HG02840 (cell line): ENCODE data around the gene MAP2K6.

ENCODE experiments used
- ATAC-seq: cut with Tn5 transposase; IDR thresholded peaks from one replicate; pipeline ENCODE4 v1.9.1; 2021; ENCODE audit warnings: mild to moderate bottlenecking, moderate library complexity, moderate number of reproducible peaks; ENCODE audit not compliant: unreplicated experiment, low FRiP score

The MAP2K6 gene

GRCh38 chr17:69424287-69425041 lies 10.0 kb downstream of the MAP2K6 start:
- no peak for ATAC-seq

DNA sequence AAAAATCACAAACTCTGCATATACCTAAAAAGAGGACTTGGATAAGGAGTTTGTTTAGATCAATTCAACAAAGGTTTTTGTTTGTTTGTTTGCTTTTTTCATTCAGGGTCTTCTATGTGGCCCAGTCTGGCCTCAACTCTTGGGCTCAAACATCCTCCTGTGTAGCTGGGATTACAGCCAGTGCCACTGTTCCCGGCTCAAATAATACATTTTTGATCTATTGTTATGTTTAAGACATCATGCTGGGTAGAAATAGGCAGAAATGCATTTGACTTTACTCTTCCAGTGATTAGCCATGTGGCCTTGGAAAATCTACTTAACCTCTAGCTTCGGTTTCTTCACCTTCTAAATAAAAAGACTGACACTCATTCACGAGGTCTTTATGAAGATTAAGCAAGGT lies 11.5 kb downstream of the MAP2K6 start:
- no peak for ATAC-seq

DNA sequence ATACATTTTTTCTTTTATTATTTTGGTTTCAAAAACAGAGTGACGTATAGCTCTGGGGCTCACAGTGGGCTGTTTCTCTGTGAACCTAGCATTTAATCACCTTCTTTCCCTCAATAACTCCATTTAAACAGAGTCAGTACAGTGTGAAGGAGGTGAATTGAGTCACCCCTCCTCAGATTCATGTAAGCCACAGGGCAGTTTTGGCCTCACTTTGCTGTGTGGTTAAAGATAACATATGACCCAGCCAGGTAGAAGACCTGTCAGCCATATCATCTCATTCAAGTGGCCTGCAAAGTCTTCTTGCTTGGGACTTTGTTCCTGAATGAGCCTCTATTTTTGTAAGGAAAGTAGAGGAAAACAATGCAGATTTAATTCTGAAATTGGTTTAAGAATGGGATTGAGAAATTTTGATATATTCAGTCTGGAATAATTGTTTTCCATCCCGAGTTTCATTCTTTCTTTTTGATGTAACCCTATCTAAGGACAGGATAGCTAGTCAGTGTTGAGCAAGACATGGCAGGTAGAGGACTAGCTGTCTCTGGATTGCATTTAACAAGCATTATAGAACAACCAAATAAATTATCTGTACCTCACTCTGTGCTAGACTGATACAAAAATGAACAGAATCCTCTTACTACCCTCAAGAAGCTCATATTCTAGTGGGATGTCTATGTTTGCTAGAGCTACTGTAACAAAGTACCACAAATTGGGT lies 13.1 kb downstream of the MAP2K6 start:
- ATAC-seq = no peak

DNA sequence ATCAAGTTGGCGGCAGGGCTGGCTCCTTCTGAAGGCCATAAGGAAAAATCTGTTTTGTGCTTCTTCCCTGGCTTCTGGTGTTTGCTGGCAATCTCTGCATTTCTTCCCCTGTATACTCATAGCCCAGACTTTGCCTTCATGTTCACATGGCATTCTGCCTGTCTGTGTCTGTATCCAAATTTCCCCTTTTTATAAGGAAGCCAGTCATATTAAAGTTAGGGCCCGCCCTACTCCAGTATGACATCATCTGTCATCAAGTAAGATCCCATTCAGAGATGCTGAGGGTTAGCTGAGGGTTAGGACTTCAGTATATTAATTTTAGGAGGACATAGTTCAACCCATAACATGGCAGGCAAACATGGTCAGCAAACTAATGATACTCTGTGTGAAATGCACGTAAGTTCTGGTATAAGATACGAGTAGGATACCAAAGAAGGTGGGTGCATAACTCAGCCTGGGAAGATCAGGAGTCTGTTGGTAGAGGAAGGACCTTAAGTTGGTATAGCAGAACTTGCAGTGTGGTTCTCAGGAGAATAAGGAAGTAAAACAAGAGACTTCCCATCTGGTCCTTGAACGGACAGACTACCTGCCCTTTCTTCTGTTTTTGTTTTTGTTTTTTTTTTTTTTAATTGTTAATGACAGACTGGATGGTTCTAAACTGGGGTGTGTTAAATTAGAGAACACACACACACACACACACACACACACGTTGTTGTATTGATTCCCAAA lies 13.9 kb downstream of the MAP2K6 start:
- no peak for ATAC-seq

GRCh38 chr17:69430488-69430887 lies 16.0 kb downstream of the MAP2K6 start:
- peak; percentile 45 for ATAC-seq

GRCh38 chr17:69431835-69432234 lies 17.3 kb downstream of the MAP2K6 start:
- ATAC-seq = no peak

DNA sequence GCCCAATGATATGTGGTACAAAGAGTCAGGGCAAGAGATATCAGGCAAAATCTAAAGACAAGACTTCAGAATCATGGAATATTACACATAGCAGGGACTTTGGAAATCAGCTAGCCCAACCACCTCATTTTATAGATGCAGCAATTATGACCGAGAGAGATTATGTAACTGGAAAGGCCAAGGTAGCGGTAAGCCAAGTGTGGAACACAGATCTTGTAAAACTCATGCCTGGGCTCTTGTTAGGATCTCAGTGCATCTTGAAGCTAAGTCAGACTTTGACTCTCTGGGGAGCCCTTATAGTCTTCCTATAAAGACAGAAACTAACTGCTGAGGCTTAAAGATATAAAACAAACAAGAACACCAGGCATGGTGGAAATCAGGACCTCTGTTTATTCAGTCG lies 18.6 kb downstream of the MAP2K6 start:
- ATAC-seq = no peak

GRCh38 chr17:69434164-69434579 lies 19.7 kb downstream of the MAP2K6 start:
- ATAC-seq = no peak

- ATAC-seq = no peak
These were observed 21.6 kb downstream of the MAP2K6 start for GRCh38 chr17:69435971-69436696.

GRCh38 chr17:69437475-69437874 lies 23.0 kb downstream of the MAP2K6 start:
- ATAC-seq = no peak

DNA sequence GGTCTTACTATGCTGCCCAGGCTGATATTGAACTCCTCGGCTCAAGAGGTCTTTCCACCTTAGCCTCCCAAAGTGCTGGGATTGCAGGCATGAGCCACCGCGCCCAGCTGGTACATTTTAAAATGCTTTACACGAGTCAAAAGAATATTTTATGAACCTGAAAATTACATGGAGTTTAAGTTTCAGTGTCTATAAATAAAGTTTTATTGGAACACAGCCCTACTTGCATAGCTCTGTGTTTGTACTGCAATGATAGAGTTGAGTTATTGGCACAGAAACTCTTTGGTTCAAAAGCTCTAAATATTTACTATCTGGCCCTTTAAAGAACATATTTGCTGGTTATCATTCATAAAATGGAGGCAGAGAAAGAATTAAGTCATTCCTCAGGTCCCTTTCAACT lies 24.3 kb downstream of the MAP2K6 start:
- no peak for ATAC-seq

- ATAC-seq = no peak
These were observed 26.7 kb downstream of the MAP2K6 start for GRCh38 chr17:69441179-69441578.

- ATAC-seq = no peak
These were observed 28.6 kb downstream of the MAP2K6 start for GRCh38 chr17:69443138-69443537.

DNA sequence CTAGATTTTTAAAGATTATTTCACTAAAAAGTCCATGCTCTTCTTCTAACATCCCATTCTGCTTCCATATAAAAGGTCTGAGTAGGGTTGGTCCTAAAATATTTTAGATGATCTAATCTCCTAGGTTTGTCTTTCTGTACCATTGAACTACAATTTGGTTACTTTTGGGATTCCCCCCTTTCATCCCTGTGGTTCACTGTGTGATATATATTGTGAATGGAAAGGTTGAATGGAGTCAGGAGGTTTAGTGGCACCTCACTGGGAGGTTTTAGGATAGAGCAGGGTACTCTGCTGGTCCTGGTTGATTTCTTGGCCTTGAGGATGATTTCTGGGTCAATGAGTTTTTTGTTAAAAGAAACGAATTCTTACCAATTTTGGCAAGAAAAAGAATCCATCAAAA lies 29.5 kb downstream of the MAP2K6 start:
- ATAC-seq = no peak

- ATAC-seq = no peak
These were observed 30.6 kb downstream of the MAP2K6 start for GRCh38 chr17:69445132-69445531.

GRCh38 chr17:69447726-69448125 lies 33.2 kb downstream of the MAP2K6 start:
- ATAC-seq = no peak

GRCh38 chr17:69448431-69449102 lies 34.1 kb downstream of the MAP2K6 start:
- no peak for ATAC-seq

DNA sequence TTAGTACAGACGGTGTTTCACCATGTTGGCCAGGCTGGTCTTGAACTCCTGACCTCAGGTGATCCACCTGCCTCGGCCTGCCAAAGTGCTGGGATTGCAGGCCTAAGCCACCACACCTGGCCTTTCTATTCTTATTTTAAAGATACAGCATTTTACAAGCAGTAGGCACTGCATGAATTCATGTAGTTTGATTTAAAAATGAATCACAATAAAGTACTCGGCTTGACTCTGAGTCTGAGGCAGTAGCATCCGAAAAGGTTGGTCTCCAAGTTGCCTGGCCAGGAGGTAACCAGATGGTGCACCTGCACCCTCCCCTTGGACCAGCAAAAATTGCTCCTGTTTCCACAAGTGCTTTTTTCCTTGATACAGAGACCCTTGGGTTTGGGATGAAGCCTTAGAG lies 35.6 kb downstream of the MAP2K6 start:
- no peak for ATAC-seq

DNA sequence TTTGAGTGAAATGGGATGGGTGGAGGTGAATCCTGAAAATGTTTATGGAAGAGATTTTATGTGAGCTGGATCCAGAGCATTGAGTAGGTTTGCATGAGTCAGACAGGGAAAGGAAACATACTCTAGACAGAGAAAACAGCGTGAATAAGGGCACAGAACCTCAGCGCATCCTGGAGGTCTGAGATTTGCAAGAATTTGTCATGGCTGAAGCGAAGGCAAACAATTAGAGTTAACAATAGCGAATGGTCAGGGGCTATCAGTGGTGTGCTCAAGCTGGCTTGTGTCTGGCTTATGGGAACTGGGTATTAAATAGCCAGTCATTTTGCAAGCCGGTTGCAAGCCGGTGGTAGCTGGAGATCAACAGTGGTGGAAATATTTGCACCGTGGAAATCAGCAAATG lies 36.4 kb downstream of the MAP2K6 start:
- ATAC-seq = no peak
